Naive B cell (primary cell): Measurements from ENCODE around the gene GPR149. TPM values are rescaled to one million over a fixed set of nuclear protein-coding genes. Genes with fewer than 3 reads are reported as not detected.

Experiments used
- ATAC-seq, 2 donors: fragments of 150-1000 bp; cut with Tn5 transposase; 2 replicates each; pipeline ENCODE4 v1.10.0; 2021; ENCODE audit warnings: low read depth in 2 of 2, mild to moderate bottlenecking in 2 of 2, moderate library complexity in 2 of 2
- DNase-seq: peaks from one replicate; pipeline ENCODE4 v3.0.0; 2022
- H3K27ac Mint-ChIP-seq, 6 donors: one replicate each; pipeline ENCODE4 v1.8.0; 2020 to 2022; ENCODE audit warnings: mild to moderate bottlenecking in 6 of 6, mixed read lengths in 6 of 6, moderate library complexity in 5 of 6, inconsistent platforms in 2 of 6
- H3K27me3 Mint-ChIP-seq, 3 donors: one replicate each; pipeline ENCODE4 v1.8.0; 2021 to 2022; ENCODE audit warnings: mixed read lengths in 3 of 3, mild to moderate bottlenecking in 1 of 3
- H3K36me3 Mint-ChIP-seq, 2 donors: one replicate each; pipeline ENCODE4 v1.8.0; 2020 to 2022; ENCODE audit warnings: mixed read lengths in 2 of 2, inconsistent platforms in 1 of 2, mild to moderate bottlenecking in 1 of 2
- H3K4me1 Mint-ChIP-seq, 3 donors: one replicate each; pipeline ENCODE4 v1.8.0; 2020 to 2022; ENCODE audit warnings: mixed read lengths in 3 of 3, inconsistent platforms in 1 of 3, mild to moderate bottlenecking in 1 of 3, moderate library complexity in 1 of 3
- H3K4me3 Mint-ChIP-seq, 8 donors: one replicate each; pipeline ENCODE4 v1.8.0; 2020 to 2022; ENCODE audit warnings: mild to moderate bottlenecking in 8 of 8, mixed read lengths in 8 of 8, moderate library complexity in 8 of 8, inconsistent platforms in 2 of 8
- H3K9me3 Mint-ChIP-seq, 7 donors: one replicate each; pipeline ENCODE4 v1.8.0; 2020 to 2022; ENCODE audit warnings: mixed read lengths in 7 of 7, mild to moderate bottlenecking in 5 of 7, inconsistent platforms in 2 of 7, moderate library complexity in 1 of 7
- polyA plus RNA-seq, 6 donors: library from polyadenylated mRNA; unstranded; fragments of 300-500 nt; fragmentation: Illumina TruSeq; gene quantifications; one replicate each; pipeline ENCODE4 v1.2.3, GENCODE V29; 2021; ENCODE audit warnings: low read depth in 6 of 6

GPR149 gene
- polyA plus RNA-seq, 6 donors from 2014 or later = not detected

DNA sequence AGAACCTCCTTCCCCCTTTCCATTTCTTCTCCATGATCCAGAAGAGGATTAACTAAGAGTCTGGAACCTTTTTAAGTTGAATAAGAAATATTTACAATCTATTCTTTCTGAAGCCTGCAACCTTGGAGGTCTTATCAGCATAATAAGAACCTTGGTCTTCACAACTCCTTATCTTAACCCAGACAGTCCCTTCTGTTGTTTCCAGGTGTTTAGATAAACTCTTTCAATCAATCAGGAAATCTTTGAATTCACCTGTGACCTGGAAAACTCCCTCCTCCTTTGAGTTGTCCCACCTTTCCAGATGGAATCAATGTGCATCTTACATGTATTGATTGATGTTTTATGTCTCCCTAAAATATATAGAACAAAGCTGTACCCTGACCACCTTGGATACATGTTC lies 102.1 kb downstream of the GPR149 start:
- no peak for ATAC-seq
- Mint-ChIP-seq H3K36me3 (no peaks in the 10 kb centered on the region), H3K4me3 (no peak overlapping the region), H3K27me3 (peaks cover 6 to 8% (median 7%) of the 10 kb centered on the region in 3 donors), H3K9me3 (peaks cover 0 to 3% (median 0%) of the 10 kb centered on the region in 7 donors), H3K4me1 (peaks cover 0 to 13% (median 3%) of the 10 kb centered on the region in 3 donors), H3K27ac (peak overlapping the region in 1 of 6 donors; percentile 4)
- DNase-seq = no peak

DNA sequence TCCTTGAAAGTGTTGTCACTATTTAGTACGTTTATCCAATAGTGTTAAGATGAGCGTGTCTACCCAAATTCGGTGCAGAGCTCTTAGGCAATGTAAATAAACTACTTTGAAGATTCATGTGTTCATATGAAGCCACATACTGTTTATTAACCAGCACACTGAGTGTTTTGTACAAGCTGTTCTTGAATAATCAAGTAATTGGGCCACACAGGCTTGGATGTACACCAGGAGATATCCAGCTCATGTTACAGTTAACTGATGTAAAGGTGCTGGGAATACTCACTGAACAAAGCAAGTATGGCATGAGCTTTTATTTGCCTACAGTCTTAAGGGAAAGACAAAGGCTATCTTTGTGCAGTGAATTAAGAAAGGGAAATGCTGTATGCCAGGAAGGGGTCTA lies 105.1 kb downstream of the GPR149 start:
- peak overlapping the region in 7 of 8 donors; percentile 88 to 99 (median 98) for H3K4me3 Mint-ChIP-seq
- ATAC-seq = no peak
- H3K27ac Mint-ChIP-seq = peak overlapping the region; percentile 98 to 100 (median 100)
- peaks cover 0 to 7% of the 10 kb centered on the region in 2 donors for H3K36me3 Mint-ChIP-seq
- no peak for DNase-seq
- peaks cover 0 to 8% (median 6%) of the 10 kb centered on the region in 3 donors for H3K27me3 Mint-ChIP-seq
- H3K9me3 Mint-ChIP-seq = peaks cover 0 to 3% (median 0%) of the 10 kb centered on the region in 7 donors
- H3K4me1 Mint-ChIP-seq = peaks cover 14 to 16% (median 16%) of the 10 kb centered on the region in 3 donors

DNA sequence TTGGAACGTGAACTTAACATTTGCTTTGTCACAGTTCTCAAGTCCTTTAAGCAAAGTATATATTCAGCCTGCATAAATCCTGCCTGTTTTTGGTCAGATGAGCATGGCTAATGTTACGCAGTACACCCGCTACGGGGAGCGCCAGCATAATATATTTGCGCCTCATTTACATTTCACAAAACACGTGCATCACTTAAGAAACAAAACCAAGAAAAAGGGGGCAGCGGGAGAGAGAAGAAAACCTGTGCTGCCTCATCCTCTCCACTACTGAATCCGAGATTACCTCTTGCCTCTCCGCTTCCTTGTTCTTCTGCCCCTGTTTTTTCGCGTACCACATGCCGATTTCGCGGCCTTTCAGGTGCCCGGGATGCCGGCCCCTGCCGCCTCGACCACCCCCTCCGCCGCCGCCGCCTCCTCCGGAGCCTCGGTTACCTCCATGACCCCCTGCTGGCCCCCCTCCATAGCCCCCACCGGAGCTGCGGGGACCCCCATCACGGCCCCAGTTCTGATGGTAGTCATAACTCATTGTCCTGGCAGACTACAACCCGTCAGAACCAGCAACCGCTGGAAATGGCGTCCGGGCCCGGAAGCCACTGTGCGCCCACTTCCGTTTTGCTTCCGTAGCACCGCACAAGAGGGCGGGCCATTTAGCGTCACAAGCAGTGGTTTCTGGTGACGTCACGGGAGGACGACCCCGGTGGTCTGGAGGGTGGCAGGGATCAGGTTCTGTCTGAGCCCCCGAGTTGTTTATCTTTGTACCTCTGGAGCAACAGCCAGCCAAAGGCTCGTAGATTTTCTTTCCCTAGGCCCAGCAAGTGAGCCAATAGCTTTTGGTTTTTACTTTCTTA lies 105.9 kb downstream of the GPR149 start, which contains the start of gene DHX36:
TSS of gene DHX36 (minus strand) at position 597 of the 848 bp plus-strand sequence. CDS start at position 526, 71 bp downstream.
- H3K36me3 Mint-ChIP-seq = peaks cover 0 to 7% of the 10 kb centered on the region in 2 donors

DNA sequence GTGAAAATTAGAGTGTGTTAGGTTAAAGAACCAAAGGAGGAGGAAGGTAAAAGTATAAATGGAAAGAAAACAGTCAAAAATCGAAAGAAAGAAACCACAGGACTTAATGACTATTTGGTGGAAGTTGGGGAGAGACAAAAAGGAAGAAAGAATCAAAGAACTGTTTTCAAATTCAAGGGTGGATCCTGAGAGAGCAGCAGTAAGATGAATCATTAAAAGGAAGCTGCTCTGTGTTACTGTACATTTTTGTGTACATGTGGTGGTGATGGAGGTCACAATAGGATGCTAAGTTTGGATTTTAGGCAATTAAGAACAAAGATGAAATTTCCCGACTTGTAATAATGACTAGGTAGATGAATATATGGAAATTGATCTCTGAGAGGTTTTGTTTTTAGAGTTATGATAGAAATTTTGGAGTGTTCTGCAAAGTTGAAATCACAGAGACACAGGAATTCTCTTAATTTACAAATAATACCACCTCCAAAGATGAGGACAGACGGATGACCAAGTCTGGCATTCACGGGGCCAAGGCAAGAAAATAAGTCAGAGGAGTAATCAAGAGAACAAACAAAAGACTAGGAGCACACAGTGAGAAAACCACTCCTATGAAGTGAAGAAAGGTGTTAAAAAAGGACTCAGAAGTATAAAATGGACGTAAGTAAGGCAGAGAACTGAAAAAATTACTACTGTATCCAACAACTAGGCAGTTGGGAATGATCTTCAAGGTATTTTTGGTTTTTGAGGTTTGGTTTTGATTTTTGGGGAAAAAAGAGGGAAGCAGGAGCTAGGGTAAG lies 112.8 kb downstream of the GPR149 start:
- ATAC-seq (no peak), DNase-seq (no peak)
- Mint-ChIP-seq H3K27ac (peak overlapping the region in 5 of 6 donors; percentile 2 to 92 (median 10)), H3K4me1 (peaks cover 6 to 24% (median 10%) of the 10 kb centered on the region in 3 donors), H3K36me3 (peaks cover 8 to 24% of the 10 kb centered on the region in 2 donors), H3K9me3 (no peaks in the 10 kb centered on the region), H3K4me3 (peak overlapping the region in 3 of 8 donors; percentile 5 to 29 (median 10)), H3K27me3 (no peaks in the 10 kb centered on the region)

More for the DNA sequence above, 105.9 kb downstream of the GPR149 start, which contains the start of gene DHX36:
- peak within 1 kb of the TSS; percentile 98 to 100 (median 100) for H3K27ac Mint-ChIP-seq
- peaks cover 0 to 3% (median 0%) of the 10 kb centered on the region in 7 donors for H3K9me3 Mint-ChIP-seq
- peak; percentile 86 for DNase-seq
- H3K27me3 Mint-ChIP-seq = peaks cover 0 to 6% (median 5%) of the 10 kb centered on the region in 3 donors
- peak within 1 kb of the TSS in 7 of 8 donors; percentile 88 to 99 (median 98) for H3K4me3 Mint-ChIP-seq
- peak; percentile 89 to 90 for ATAC-seq
- H3K4me1 Mint-ChIP-seq = peaks cover 14 to 16% (median 16%) of the 10 kb centered on the region in 3 donors

DNA sequence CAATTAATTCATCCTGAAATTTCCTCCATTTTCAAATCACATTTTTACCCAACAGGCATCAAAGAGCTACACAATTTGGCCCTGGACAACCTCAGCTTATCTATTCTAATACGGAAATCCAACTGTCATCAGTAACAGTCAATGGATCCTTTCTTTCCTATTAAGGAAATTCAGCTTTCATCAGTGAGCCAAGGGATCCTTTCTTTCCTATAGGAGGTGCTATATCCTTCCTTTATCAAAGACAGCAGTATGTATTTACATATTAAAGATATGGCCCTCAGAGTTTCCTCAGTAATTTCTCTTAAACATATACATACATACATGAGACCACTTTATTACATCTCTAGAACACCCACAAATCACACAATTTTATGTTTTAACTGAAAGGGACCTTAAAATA lies 115.8 kb downstream of the GPR149 start:
- DNase-seq (no peak), ATAC-seq (no peak)
- H3K27me3 Mint-ChIP-seq = no peaks in the 10 kb centered on the region
- H3K4me3 Mint-ChIP-seq = no peak overlapping the region
- peaks cover 8 to 25% of the 10 kb centered on the region in 2 donors for H3K36me3 Mint-ChIP-seq
- peaks cover 0 to 14% (median 6%) of the 10 kb centered on the region in 3 donors for H3K4me1 Mint-ChIP-seq
- no peaks in the 10 kb centered on the region for H3K9me3 Mint-ChIP-seq
- peak overlapping the region in 3 of 6 donors; percentile 26 to 74 (median 58) for H3K27ac Mint-ChIP-seq

DNA sequence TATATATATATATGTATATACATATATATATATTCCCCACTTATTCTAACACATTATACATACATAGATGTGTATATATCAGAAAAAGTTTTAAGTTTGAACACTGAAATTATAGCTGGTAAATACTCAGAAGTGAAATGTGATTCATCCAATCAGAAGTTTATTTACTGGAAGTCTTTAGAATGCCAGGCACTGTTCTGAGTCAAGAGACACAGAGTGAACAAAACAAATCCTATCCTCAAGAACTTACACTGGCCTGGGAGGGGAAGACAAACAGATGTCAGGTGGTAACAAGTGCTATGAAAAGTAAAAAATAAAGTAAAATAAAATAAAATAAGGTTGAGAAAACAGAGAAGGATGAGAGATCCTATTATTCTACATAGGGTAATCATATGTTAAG lies 119.2 kb downstream of the GPR149 start:
- Mint-ChIP-seq H3K9me3 (no peaks in the 10 kb centered on the region), H3K36me3 (peaks cover 8 to 35% of the 10 kb centered on the region in 2 donors), H3K4me3 (no peak overlapping the region), H3K4me1 (peaks cover 11 to 14% (median 12%) of the 10 kb centered on the region in 3 donors), H3K27me3 (no peaks in the 10 kb centered on the region), H3K27ac (no peak overlapping the region)
- no peak for ATAC-seq
- no peak for DNase-seq

DNA sequence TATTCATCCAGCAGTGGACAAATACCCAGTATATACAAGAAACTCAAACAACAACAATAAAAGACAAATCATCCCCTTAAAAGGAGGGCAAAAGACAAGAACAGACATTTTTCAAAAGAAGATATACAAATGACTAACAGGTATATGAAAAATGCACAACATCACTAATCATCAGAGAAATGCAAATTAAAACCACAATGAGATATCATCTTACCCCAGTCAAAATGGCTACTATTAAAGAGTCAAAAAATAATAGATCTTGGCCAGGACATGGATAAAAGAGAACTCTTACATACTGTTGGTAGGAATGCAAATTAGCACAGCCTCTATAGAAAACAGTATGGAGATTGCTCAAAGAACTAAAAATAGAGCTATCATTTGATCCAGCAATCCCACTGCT lies 122.6 kb downstream of the GPR149 start:
- Mint-ChIP-seq H3K4me3 (no peak overlapping the region), H3K9me3 (no peaks in the 10 kb centered on the region), H3K4me1 (peaks cover 10 to 14% (median 13%) of the 10 kb centered on the region in 3 donors), H3K27ac (peak overlapping the region in 3 of 6 donors; percentile 58 to 82 (median 58)), H3K27me3 (no peaks in the 10 kb centered on the region), H3K36me3 (peaks cover 4 to 36% of the 10 kb centered on the region in 2 donors)
- no peak for ATAC-seq
- DNase-seq = no peak

DNA sequence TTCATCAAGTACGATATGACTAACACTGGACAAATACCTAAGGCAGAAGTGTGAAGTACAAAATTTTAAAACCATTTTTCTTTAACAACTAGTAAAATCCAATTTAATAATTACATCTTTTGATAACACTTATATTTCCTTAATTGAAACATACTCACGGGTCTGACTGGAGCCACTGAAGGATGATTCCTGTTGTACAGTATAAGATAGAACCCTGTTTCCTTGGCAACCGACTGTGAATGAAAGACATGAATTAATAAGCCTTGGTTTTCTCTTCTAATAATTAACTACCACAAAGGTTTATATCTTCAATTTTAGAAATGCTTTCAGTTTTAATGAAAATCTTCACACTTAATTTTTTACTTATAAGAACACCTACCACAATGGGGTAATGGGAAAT lies 125.1 kb downstream of the GPR149 start:
- DNase-seq (no peak), ATAC-seq (peak; percentile 54 to 65)
- H3K27ac Mint-ChIP-seq = peak overlapping the region in 3 of 6 donors; percentile 12 to 71 (median 66)
- H3K27me3 Mint-ChIP-seq = no peaks in the 10 kb centered on the region
- H3K36me3 Mint-ChIP-seq = peaks cover 22 to 38% of the 10 kb centered on the region in 2 donors
- H3K9me3 Mint-ChIP-seq = no peaks in the 10 kb centered on the region
- H3K4me1 Mint-ChIP-seq = peaks cover 13 to 15% (median 14%) of the 10 kb centered on the region in 3 donors
- no peak overlapping the region for H3K4me3 Mint-ChIP-seq

DNA sequence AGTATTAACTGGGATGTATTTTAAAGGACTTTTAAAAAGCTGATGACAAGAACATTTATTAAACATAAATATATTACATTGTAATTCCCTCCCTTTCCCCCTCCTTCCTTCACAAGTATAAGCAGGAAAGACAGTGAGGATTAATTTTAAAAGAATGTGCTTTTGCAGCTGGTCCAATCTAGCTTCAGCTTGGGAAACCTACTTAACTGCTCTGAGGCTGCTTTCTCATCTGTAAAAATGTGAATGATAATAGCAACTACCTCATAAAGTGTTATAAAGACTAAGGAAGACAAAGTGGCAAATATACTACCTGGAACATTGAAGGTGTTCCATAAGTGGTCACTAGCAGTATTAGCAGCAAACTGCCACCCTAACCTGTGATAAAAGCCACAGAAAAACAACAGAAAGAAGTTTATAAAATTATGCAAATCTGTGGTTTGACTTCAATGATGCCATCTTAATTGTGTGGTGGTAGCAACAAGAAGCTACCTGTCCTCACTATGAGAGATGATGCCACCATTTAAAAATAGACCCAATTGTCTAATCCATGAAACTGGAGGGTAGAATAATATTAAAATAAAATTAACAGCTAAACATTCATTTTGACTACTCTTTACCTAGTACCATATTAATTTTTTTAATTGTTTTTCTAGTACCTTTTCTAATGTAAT lies 125.7 kb downstream of the GPR149 start:
- no peaks in the 10 kb centered on the region for H3K9me3 Mint-ChIP-seq
- ATAC-seq (peak; percentile 65 to 67), DNase-seq (no peak)
- peaks cover 13 to 15% (median 14%) of the 10 kb centered on the region in 3 donors for H3K4me1 Mint-ChIP-seq
- H3K27me3 Mint-ChIP-seq = no peaks in the 10 kb centered on the region
- peak overlapping the region in 4 of 6 donors; percentile 11 to 75 (median 46) for H3K27ac Mint-ChIP-seq
- peaks cover 22 to 38% of the 10 kb centered on the region in 2 donors for H3K36me3 Mint-ChIP-seq
- no peak overlapping the region for H3K4me3 Mint-ChIP-seq

DNA sequence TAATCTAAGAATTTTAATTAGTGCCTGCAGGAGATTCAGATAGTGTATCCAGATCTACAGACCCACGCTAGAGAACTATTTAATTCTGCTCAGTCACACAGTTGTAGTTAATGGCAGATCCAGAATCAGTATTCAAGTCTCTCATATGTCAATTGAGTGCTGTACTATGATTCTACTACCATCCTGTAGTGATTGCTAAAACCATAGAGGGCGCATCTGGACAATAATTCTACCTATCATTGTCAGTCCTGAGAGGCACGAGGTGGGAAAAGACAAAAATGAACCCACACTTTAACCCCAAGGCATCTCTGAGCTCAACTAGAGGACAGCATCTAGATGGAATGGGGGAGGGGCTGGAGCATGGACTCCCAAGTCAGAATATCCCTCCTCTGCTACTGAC lies 128.4 kb downstream of the GPR149 start:
- DNase-seq (no peak), ATAC-seq (no peak)
- Mint-ChIP-seq H3K27me3 (no peaks in the 10 kb centered on the region), H3K4me3 (no peak overlapping the region), H3K9me3 (no peaks in the 10 kb centered on the region), H3K27ac (peak overlapping the region in 2 of 6 donors; percentile 43 to 68), H3K4me1 (peaks cover 0 to 8% (median 8%) of the 10 kb centered on the region in 3 donors), H3K36me3 (peaks cover 22 to 34% of the 10 kb centered on the region in 2 donors)

DNA sequence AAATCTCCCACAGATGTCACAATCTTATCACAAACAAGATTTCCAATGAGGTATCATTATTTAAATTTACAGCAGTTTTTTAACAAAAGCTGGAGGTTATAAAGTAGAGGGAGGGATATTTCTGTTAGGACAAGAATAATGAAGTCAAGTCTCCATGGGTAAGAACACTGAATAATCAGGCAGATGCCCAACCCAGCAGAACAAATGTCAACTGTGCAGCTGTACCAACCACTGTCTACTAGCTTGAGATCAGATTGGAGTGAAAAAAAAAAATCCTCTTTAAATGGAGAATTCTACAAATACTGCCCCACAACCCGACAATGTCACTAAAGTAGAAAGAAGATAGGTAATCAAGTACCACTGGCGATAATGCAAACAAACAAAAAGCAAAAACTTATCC lies 136.0 kb downstream of the GPR149 start:
- no peaks in the 10 kb centered on the region for H3K9me3 Mint-ChIP-seq
- no peaks in the 10 kb centered on the region for H3K27me3 Mint-ChIP-seq
- ATAC-seq = no peak
- H3K27ac Mint-ChIP-seq = peak overlapping the region in 2 of 6 donors; percentile 53 to 54
- H3K4me3 Mint-ChIP-seq = no peak overlapping the region
- H3K4me1 Mint-ChIP-seq = no peaks in the 10 kb centered on the region
- DNase-seq = no peak
- H3K36me3 Mint-ChIP-seq = peaks cover 8 to 24% of the 10 kb centered on the region in 2 donors

DNA sequence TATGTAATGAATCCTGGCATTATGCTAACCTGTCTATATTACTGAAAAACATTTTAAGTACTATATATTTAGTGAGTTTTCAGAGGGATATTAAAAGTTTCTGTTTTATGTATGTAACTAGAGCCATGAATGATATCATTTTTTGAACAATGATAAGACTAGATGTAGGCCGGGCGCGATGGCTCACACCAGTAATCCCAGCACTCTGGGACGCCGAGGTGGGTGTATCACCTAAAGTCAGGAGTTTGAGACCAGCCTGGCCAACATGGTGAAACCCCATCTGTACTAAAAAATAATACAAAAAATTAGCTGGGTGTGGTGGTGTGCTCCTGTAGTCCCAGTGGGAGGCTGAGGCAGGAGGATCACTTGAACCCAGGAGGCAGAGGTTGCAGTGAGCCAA lies 139.8 kb downstream of the GPR149 start:
- no peaks in the 10 kb centered on the region for H3K9me3 Mint-ChIP-seq
- DNase-seq (no peak), ATAC-seq (no peak)
- no peak overlapping the region for H3K4me3 Mint-ChIP-seq
- H3K4me1 Mint-ChIP-seq = peaks cover 2 to 9% (median 3%) of the 10 kb centered on the region in 3 donors
- no peak overlapping the region for H3K27ac Mint-ChIP-seq
- peaks cover 8 to 27% of the 10 kb centered on the region in 2 donors for H3K36me3 Mint-ChIP-seq
- H3K27me3 Mint-ChIP-seq = no peaks in the 10 kb centered on the region
